Stimulated activated naive B cell treated with anti-CD40 and anti-IgM and Interleukin-4, amounts not matched to agents 10 μg/mL and 1 μg/mL and 100 μg/mL, for 72 hours (primary cell): Measurements from ENCODE around the gene TM9SF4.

Experiments
- ATAC-seq, 2 donors: fragments of 150-1000 bp; cut with Tn5 transposase; replicated peaks; 2 replicates each; pipeline ENCODE4 v1.10.0; 2021; ENCODE audit warnings: moderate library complexity in 1 of 2
- DNase-seq: peaks from one replicate; pipeline ENCODE4 v3.0.0; 2021
- H3K27ac Mint-ChIP-seq: one replicate; pipeline ENCODE4 v1.8.0; 2022; ENCODE audit warnings: mild to moderate bottlenecking, mixed read lengths
- H3K27me3 Mint-ChIP-seq, 2 donors: one replicate each; pipeline ENCODE4 v1.8.0; 2022; ENCODE audit warnings: mixed read lengths in 2 of 2
- H3K36me3 Mint-ChIP-seq, 2 donors: one replicate each; pipeline ENCODE4 v1.8.0; 2022; ENCODE audit warnings: mixed read lengths in 2 of 2, mild to moderate bottlenecking in 1 of 2
- H3K4me1 Mint-ChIP-seq, 2 donors: one replicate each; pipeline ENCODE4 v1.8.0; 2022; ENCODE audit warnings: mixed read lengths in 2 of 2, mild to moderate bottlenecking in 1 of 2
- H3K4me3 Mint-ChIP-seq, 2 donors: one replicate each; pipeline ENCODE4 v1.8.0; 2022; ENCODE audit warnings: mild to moderate bottlenecking in 2 of 2, mixed read lengths in 2 of 2, moderate library complexity in 1 of 2
- H3K9me3 Mint-ChIP-seq, 2 donors: one replicate each; pipeline ENCODE4 v1.8.0; 2022; ENCODE audit warnings: mixed read lengths in 2 of 2, mild to moderate bottlenecking in 1 of 2

Gene TM9SF4

GRCh38 chr20:32215729-32216128 is 106.2 kb downstream of the TM9SF4 start:
- Mint-ChIP-seq H3K9me3 (no peaks in the 10 kb centered on the region), H3K27ac (no peak overlapping the region), H3K36me3 (peaks cover 47 to 73% of the 10 kb centered on the region in 2 donors), H3K27me3 (no peaks in the 10 kb centered on the region), H3K4me1 (peaks cover 5 to 17% of the 10 kb centered on the region in 2 donors), H3K4me3 (no peak overlapping the region)
- no peak for DNase-seq
- no peak for ATAC-seq

GRCh38 chr20:32216179-32217142 is 106.9 kb downstream of the TM9SF4 start:
- H3K27me3 Mint-ChIP-seq, result no peaks in the 10 kb centered on the region
- peaks cover 49 to 72% of the 10 kb centered on the region in 2 donors for H3K36me3 Mint-ChIP-seq
- H3K9me3 Mint-ChIP-seq, result no peaks in the 10 kb centered on the region
- no peak for ATAC-seq
- H3K4me3 Mint-ChIP-seq, result no peak overlapping the region
- no peak for DNase-seq
- H3K4me1 Mint-ChIP-seq, result peaks cover 4 to 9% of the 10 kb centered on the region in 2 donors
- H3K27ac Mint-ChIP-seq, result no peak overlapping the region
